ENCODE data around the gene PTPRK.

The PTPRK gene

GRCh38 chr6:128138694-128139093 lies 381.7 kb downstream of the PTPRK start:
- no peak for DNase-seq (ENCODE audit: low spot score)

GRCh38 chr6:128135325-128135724 lies 385.1 kb downstream of the PTPRK start:
- DNase-seq (ENCODE audit: low spot score) = no peak

DNA sequence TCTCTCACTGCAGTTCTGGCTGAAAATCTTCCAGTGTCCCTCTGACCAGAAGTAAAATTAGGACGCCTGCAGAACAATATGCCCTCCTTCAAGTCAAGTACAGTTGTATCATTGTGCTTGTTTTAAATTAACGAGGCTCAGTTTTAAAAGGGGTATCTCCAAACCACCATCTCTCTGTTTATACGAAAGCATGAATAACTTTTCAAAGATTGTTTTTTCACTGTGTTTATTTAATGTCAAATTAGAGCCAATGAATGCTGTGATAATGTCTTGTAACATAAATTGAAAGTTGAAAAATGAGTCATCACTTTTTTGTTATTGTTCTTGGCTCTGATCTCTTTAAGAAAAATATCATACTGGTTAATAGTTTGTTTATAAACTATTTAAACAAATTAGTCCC lies 388.8 kb downstream of the PTPRK start:
- DNase-seq (ENCODE audit: low spot score) = no peak

DNA sequence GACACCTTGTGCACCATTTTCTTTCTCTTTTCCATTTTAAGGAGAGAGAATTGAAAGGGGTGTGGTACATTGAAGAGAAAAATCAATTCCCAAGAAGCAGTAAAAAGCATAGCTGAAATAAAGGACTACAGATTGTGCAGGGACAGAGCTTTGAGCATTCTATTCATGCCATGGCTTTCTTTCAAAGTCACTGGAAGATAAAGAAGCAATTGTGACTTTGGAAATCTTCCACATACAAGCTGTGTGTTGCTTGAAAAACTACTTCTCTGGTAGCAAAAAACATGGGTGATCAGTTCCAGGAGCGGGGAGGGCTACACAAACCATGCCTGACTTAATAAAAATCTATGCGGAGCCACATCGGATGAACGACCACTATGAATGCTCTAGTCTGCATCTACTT lies 389.4 kb downstream of the PTPRK start:
- DNase-seq (ENCODE audit: low spot score) = no peak

DNA sequence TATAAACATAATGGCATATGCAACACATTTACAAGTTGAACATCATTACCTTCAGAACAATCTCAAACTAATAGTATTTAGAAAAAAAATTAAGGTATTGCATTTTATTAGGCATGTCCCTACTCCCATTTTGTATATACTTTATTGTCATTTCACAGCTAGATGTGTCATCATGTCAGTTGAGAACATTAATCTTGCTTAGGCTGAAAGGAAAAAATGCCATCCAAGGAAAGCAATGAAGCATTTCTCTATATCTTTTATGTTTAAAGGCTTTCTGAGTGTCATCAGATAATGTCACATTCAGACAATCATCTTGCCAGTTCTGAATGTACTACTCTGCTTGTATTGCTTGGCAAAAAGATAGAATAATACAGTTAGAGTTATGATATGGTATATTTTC lies 390.7 kb downstream of the PTPRK start:
- no peak for DNase-seq (ENCODE audit: low spot score)

DNA sequence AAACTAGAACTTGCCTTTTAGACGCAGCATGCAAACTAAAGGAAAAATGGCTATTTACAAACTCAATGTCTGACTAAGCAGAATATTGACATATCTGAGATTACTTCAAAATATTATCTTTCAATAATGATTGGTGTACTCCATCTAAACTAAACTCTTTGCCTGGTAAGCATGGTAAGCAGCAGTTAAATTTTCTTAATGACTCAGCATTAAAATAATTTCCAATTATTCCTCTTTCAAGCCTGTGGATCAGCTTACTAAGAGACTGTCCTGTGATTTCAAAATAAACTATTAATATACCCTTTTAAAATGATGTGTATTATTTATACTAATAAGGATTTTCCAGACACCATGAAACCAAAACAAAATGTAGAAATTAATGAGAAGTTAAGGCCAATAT lies 392.7 kb downstream of the PTPRK start:
- DNase-seq (ENCODE audit: low spot score) = no peak

DNA sequence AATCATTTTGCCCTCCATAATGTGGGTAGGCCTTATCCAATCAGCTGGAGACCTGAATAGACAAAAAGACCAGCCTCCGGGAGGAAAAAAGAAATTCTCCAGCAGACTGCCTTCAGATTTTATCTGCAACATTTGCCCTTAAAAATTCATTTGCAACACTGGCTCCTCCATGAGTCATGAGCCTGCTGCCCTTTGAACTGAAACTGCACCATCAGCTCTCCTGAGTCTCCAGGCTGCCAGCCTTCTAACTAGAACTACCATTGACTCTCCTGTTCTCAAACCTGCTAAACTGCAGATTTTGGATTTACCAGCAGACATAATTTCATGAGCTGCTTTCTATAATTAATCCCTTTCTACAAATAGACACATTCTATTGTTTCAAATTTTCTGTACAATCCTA lies 395.7 kb downstream of the PTPRK start:
- no peak for DNase-seq (ENCODE audit: low spot score)

DNA sequence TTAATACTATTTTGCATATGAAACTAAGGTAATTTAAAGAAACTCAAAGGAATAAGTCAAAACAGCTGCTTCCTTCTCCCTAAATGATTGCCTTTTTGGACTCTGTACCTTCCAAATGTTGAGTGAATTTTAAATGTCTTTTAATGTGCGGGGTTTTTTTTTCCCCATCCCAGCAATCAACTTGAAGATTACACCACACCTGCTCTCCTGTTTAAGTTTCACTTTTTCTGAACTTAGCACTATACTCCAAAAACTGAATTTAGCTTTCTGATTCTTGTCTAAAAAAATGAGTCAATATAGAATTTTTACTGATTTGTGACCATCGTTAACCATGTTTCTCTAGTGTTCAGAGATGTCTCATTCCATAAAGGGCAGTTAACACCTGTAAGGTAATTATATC lies 398.8 kb downstream of the PTPRK start:
- DNase-seq (ENCODE audit: low spot score) = no peak

GRCh38 chr6:128121190-128121589 lies 399.2 kb downstream of the PTPRK start:
- DNase-seq (ENCODE audit: low spot score) = no peak

DNA sequence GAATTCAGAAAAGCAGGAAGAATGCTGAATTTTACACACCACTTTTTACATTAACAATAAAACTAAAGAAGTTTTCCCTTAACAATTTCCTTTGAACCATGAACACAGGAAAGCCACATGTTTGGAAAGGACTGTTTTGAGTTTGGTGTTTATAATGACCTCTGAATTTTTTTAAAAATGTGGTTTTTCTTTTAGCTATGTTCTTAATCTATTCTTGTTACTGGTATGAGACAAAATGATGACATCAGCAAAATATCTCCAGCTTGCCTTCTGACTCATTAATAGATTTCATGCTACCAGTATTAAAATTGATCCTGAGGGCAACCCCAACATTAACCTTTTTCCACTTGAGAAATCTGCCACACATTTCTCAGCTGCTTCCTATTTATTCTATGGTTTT lies 402.0 kb downstream of the PTPRK start:
- no peak for DNase-seq (ENCODE audit: low spot score)

DNA sequence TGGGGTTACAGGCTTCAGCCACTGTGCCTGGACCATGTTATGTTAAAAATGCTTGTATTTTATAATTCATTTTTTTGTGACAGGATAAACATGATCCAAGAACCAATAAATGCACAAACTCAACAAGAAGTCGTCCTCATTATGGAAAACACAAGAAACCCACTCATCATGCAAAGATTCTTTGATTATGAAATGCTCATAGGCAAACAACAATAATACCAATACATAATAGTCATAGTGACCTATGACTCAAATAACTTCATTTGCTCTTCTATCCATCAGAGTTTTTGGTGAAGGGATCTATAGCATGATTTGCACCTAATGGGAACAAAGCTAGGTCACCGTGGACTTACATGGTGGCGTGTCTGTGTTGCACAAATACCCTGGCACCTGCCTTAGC lies 402.5 kb downstream of the PTPRK start:
- DNase-seq (ENCODE audit: low spot score) = no peak

- no peak for DNase-seq (ENCODE audit: low spot score)
Observed at GRCh38 chr6:128114164-128114563, 406.2 kb downstream of the PTPRK start.

- no peak for DNase-seq (ENCODE audit: low spot score)
Observed at GRCh38 chr6:128112494-128112893, 407.9 kb downstream of the PTPRK start.

GRCh38 chr6:128111096-128111495 lies 409.3 kb downstream of the PTPRK start:
- DNase-seq (ENCODE audit: low spot score) = no peak

DNA sequence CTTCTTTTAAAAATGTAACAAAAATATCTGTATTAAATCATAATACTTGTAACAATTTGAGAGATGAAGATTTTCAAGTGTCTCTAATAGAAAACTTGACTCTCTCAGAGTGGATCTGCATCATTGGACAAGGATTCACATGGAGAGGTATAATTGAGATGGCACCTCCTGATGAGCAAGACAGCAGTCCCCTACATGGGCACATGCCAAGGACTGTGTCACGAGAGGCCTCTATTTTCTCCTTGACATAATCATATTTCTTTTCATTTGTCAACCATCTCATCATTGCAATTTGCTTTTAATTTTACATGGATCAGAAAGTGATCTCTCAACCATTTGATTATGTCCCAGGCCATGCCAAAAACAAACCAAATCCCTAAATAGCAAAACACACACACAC lies 412.7 kb downstream of the PTPRK start:
- no peak for DNase-seq (ENCODE audit: low spot score)

DNA sequence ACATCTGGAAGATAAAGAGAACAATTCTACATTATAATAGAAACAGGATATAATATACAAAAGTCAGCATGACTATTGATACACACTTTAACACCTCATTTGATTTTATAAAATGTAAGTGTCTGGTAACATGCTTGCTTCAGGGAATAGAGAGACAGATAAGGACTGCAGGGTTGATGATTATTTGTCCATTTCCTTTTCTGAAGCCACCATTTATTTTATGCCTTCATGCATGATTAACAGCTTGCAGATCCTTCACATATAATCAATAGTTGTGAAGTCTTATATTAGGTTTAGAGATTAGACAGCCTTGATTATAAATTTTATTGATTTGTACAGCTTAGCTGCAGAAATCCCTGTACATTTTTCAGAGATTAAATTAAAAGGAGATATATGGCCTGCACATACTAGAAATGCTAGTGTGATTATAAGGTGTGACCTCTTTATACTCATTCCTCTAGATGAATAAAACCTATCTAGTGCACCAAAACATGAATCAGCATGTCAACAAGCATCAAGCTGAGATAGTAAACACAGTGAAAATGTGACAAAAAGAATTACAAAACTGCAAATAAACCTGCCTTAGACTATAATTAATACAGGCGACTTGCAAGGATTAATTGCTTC lies 420.7 kb downstream of the PTPRK start:
- no peak for DNase-seq (ENCODE audit: low spot score)

DNA sequence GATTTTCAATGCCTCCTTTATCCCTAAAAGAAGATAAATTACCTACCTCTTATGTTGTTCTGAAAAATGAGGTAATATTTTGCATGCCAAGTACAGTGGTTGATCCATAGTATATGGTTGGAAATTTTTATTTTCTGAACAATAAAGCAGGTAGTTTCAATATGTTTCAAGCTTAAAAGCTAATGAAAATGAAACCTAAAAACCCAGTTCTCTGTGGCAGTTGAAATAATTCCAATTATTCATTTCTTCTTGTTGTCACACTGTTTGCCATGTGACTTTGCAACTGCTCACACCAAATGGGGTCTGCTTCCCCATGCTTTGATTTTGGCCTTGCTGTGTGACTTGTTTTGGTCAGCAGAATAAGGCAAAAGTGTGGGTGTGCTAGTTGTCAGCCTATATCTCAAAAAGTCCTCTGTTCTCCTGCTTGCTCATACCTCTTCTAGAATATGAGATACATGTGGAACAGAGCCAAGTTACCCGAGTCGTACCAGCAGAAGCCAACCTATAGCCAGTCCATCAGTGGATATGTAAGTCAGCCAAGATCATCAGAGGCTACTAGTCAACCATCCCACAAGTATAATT lies 422.3 kb downstream of the PTPRK start:
- no peak for DNase-seq (ENCODE audit: low spot score)

DNA sequence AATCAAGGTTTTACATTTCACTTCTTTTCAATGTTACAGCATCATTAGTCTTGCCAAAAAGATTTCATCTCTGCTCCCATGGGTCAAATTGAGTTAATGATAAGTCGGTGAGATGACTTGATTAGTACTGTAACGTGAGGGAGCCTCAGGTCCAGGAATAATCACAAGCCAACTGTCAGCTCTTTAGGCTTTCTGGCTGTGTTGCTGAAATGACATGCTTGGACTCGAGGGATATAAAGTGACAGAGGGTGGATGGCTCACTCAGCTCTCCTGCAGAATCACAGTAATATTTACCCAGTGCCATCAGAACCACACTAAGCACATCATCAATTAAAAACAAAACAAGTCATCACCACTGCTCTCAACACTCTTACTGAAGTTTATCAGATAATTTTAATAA lies 423.4 kb downstream of the PTPRK start:
- DNase-seq (ENCODE audit: low spot score) = no peak

DNA sequence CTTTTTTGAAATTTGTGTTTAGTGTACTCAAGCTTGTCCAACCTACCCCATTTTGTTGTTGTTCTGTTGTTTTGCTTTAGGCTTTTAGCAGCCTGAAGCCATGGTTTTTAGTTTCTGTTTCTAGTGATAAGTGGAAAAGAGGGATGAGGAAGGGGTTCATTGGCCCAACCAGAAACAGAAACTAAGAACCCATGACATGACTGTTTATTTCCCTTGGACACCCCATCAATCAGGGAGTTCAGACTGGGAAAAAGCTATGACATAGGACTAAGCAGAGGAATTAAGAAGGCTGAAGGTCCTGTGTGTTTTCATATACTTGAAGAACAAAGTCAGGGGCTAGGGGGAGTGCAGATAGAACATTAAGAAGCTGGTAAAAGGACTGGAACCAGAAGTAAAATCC lies 425.0 kb downstream of the PTPRK start:
- DNase-seq (ENCODE audit: low spot score) = no peak

GRCh38 chr6:128079021-128079420 lies 441.4 kb downstream of the PTPRK start:
- DNase-seq (ENCODE audit: low spot score) = no peak

GRCh38 chr6:128078276-128078675 lies 442.1 kb downstream of the PTPRK start:
- DNase-seq (ENCODE audit: low spot score) = no peak

- DNase-seq (ENCODE audit: low spot score) = no peak
Observed at GRCh38 chr6:128076843-128077242, 443.6 kb downstream of the PTPRK start.

GRCh38 chr6:128074567-128074966 lies 445.8 kb downstream of the PTPRK start:
- DNase-seq (ENCODE audit: low spot score) = no peak

DNA sequence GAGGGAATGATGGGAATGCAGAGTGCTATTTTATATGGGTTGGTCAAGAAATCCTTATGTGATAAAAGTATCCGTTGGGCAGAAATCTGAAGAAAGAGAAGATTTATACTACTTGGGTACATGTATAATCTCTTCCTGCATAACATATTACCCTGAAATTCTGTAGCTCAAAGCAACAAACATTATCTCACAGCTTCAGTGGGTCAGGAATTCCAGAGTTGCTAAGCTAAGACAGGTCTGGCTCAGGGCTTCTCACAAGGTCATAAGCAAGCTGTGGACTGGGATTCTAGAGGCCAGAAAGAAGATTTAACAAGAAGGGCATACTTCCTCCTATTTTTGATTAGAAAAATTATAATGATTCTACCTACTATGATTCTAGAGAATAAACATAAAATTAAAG lies 447.0 kb downstream of the PTPRK start:
- DNase-seq (ENCODE audit: low spot score) = no peak

Data from HuH-7.5 (cell line).